Measurements from ENCODE around the gene PRKAB1. TPM values are rescaled to one million over a fixed set of nuclear protein-coding genes. Genes with fewer than 3 reads are reported as not detected.
"Not testable (repeated sequence)": the region's sequence is repeated elsewhere in the genome, so short reads cannot be mapped to it uniquely, and the experiment has no call there.

The PRKAB1 gene
- polyA plus RNA-seq, 3 donors: 15.2 to 20.6 (median 18.0) TPM

DNA sequence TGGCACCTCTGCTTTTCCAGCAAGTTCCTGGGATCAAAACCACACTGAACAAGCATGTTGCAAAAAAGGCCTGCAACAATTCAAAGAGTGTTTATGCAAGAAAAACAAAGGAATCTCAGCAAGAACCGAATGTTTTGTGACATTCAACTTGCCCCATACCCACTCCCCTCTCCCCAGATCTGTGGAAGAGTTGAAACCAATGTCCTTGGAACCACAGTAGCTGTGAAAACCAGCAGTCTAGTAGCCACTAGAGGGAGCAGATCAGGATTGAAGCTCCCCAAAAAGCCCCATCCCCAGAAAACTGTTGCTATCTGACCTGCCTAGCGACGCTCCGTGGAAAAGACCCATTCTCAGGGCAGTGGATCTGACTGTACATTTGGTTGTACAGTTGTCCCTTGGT, 27.1 kb downstream of the PRKAB1 start:
- WGBS, 3 donors: 84 to 92% (median 89%) methylated on average over 4 of the region's 4 CpGs
- H3K27ac ChIP-seq (ENCODE audit: low read depth, low read length): no peak overlapping the region

DNA sequence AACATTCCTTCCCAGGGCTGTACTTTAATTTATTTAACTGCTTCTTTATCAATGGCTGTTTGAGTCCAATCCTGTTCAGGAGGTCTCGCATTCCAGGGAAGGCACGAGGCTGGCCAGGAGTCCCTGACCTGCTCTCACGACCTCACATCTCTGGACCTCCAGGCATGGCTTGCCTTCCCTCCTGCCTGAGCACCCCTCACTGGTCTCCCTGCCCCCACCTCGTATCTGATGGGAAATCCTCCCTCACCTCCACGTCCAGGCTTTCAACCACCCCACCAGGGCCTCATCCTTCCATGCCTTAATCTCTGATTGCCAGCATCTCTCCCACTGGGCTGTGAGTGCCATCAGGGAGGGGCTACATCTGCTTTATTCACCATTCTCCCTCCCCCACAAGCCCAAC, 29.0 kb downstream of the PRKAB1 start:
- H3K27ac ChIP-seq (ENCODE audit: low read depth, low read length): no peak overlapping the region
- 88 to 89% (median 88%) methylated on average over 5 of the region's 5 CpGs for WGBS, 3 donors

DNA sequence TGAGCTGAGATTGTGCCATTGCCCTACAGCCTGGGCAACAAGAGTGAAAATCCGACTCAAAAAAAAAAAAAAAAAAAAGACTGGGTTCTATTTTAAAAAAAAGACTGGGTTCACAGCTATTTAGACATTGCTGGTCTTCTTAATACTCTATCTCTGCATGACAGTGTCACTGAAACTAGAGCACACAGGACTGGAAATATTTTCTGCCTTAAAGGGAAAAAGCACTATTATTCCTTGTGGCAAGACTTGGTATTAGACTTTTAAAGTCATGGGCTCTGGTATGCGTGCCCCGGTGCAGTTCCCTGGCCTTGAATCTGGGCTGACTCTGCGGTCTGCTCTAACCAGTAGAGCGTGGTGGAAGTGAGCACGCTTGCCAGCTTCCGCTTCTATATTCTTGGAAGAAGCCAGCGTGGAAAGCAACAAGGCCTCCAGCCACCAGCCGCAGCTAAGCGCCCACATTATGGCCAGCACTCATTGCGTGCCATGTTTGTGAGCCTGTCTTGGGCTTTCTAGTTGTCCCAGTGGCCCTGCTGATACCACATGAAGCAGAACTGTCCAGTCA, 31.3 kb downstream of the PRKAB1 start:
- 94 to 99% (median 97%) methylated on average over 11 of the region's 11 CpGs for WGBS, 3 donors
- no peak overlapping the region for H3K27ac ChIP-seq (ENCODE audit: low read depth, low read length)

DNA sequence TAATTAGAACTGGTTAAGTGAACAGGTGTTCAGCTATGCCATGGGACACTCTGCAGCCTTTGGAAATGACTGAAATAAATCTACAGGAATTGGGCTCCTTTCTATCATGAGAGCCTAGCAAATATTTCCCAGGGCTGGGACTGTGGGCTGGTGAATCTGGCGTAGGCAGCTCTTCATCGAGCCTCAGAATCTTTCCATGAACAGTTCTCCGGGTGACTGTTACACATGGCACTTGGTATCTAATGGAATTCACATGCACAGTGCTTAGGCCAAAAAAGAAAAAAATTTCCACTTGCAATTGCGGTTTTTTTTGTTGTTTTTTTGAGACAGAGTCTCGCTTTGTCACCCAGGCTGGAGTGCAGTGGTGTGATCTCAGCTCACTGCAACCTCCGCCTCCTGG, 32.1 kb downstream of the PRKAB1 start:
- 95 to 99% (median 97%) methylated on average over 6 of the region's 6 CpGs for WGBS, 3 donors
- H3K27ac ChIP-seq (ENCODE audit: low read depth, low read length): no peak overlapping the region

DNA sequence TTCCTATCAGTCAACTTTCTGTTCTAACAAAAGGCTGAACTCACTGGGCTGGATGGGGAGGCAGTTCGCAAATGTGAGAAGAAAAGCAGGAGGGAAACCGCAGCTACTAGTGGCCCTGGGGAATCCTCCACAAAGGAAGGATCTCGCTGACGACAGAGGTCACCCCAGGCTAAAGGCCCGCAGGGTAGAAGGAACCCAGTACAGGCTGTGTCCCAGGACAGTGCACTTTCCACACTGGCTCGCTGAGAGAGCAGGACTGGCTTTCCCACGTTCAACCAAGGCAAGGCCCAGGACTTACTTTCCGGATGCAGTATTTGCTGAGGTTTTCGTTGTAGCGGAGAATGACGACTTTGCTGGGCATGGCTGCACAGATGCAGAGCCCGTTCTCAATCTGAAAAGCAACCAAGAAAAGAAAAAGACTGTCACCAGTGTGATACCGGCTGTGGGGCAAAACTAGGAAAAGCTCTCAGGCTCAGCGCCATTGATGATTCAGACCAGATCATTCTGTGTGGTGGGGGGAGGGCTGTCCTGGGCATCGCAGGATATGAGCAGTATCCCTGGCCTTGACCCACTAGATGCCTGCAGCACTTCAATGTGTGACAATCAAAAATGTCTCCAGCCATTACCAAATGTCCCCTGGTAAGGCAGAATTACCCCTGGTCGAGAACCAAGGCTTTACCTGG, 36.3 kb downstream of the PRKAB1 start:
- WGBS, 3 donors: 69 to 87% (median 77%) methylated on average over 16 of the region's 16 CpGs
- H3K27ac ChIP-seq (ENCODE audit: low read depth, low read length): no peak overlapping the region

DNA sequence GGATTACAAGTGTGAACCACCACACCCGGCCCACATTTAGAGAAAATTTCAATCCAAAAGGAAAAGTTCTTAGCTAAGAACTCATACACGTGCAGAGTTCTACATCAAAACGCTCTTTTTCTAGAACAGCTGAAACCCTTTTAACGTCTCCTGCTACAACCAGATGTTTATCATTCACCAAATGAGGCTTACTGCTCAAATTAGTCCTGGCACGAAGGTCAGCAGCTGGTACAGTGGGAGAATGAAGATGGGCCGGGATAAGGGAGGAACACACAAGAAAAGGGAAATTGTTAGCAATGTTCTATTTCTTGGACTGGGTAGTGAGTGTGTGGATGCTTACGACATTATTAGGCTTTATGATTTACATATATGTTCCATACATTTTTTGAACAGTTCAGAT, 37.2 kb downstream of the PRKAB1 start:
- no peak overlapping the region for H3K27ac ChIP-seq (ENCODE audit: low read depth, low read length)
- WGBS, 3 donors: 94 to 95% (median 95%) methylated on average over 7 of the region's 7 CpGs

DNA sequence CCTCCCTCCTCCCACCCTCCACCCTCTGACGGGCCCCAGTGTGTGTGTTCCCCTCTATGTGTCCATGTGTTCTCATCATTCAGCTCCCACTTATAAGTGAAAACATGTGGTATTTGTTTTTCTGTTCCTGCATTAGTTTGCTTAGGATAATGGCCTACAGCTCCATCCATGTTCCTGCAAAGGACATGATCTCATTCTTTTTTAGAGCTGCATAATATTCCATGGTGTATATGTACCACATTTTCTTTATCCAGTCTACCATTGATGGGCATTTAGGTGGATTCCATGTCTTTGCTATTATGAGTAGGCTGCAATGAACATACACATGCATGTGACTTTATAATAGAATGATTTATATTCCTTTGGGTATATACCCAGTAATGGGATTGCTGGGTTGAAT, 38.5 kb downstream of the PRKAB1 start:
- not testable (repeated sequence) for H3K27ac ChIP-seq (ENCODE audit: low read depth, low read length)
- 95 to 97% (median 96%) methylated on average over 1 of the region's 1 CpG for WGBS, 3 donors

DNA sequence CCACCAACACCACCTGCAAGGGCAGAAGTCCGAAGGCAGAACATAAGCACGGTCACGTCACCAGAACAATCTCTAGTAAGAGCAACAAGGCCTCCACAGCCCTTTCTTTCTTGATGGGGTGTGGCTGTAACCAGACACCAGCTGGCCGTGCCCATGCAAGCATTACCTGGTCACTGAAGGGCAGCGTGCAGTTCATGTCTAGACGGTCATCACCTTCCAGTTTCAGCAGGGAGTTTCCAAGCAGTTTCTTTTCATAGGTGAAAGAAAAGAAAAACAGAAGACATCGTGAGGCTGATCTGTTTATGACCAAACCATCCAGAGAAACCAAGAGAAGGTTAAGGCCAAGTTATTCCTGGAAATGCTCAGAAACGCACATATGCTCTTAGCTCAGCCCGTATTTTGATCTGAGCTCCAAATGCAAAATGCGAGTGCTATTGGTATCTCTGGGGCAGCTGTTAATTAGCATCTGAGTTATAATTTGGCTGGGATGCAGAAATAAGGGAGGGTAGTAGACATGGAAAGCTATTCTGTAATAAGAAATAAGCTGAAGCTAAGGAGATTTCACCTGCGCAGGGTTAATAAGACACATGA, 42.5 kb downstream of the PRKAB1 start:
- 85 to 97% (median 94%) methylated on average over 11 of the region's 11 CpGs for WGBS, 3 donors

DNA sequence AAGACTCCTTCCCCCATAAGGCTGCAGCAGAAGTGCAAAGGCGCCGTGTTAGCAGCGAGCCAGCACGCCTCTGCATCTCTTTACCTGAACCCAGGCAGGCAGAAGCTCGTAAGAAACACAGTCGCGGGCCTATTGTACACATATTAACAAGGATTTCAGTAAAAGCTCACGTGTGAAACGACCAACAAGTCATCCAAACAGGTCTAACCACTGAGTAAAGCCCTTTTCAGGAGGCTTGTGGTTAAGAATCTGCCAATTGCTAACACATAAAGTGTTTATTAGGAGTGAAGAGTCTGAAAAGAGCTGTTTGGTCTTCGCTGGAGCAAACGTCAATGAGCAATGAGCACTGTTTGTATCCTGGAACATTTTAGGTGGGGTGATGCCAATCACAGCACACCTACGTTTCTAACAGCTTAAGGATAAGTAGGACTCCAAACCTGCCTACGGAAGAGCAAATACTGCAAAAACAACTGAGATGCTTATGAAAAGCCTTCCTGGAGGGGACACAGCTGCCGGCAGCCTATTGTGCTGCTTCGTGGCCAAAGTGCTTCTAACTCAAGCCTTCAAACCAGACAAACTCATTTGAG, 43.1 kb downstream of the PRKAB1 start:
- 88 to 96% (median 89%) methylated on average over 15 of the region's 15 CpGs for WGBS, 3 donors
- H3K27ac ChIP-seq (ENCODE audit: low read depth, low read length): no peak overlapping the region

More for the DNA sequence above, 42.5 kb downstream of the PRKAB1 start:
- H3K27ac ChIP-seq (ENCODE audit: low read depth, low read length): no peak overlapping the region

DNA sequence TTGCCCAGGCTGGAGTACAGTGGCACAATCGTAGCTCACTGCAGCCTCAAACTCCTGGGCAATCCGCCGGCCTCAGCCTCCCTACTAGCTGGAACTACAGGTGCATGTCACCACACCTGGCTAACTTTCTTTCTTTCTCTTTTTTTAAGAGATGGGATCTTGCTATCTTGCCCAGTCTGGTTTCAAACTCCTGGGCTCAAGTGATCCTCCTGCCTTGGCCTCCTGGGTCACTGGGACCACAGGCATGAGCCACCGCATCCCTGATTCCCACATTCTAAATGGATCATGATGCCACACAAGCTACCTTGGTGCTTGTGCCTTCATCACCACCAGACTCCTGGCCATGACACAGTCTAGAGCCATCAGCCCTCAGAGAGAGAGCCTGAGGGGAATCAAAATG, 43.8 kb downstream of the PRKAB1 start:
- H3K27ac ChIP-seq (ENCODE audit: low read depth, low read length): no peak overlapping the region
- WGBS, 3 donors: 96 to 98% (median 97%) methylated on average over 4 of the region's 4 CpGs

DNA sequence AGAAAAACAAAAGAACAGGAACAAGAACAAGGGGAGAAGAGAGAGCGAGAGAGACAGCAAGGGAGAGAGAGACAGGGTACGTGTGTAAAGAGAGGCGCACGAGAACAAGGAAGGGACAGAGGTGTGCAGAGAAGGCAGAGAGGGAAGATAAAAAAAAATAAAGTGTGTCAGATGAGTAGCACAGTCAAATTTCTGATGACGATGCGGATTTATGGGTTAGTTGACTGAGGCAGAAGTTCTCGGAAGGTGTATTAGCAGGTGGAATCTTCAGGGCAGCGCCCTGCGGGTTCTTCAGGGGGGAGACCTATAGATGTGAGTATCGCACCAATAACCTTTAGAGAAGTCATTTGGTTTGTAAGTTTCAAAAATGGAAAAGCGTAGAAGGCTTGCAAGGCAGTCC, 44.8 kb downstream of the PRKAB1 start:
- H3K27ac ChIP-seq (ENCODE audit: low read depth, low read length): no peak overlapping the region
- 96 to 98% (median 97%) methylated on average over 11 of the region's 11 CpGs for WGBS, 3 donors

DNA sequence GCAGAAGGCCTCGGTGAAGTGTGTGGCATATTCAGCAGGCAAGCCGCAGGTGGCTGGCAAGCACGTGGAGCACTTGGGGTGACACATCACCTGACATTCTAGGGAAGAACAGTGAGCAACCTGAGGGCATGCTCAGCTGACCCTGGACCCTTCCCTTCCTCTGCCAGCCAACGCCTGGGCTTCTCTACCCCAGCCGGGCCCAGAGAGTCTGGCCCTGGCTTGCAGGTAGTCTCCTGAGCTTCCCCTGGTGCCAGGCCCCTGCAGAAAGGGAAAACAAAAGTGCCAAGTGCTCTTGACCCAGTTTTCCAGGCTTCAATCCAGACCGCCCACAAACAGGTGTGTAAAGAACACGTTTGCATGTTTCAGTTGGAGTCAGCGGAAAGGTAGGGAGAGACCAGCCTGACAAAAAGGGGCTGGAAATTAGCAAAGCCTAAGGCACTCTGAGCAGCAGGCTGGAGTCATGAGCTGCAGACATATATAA, 45.7 kb downstream of the PRKAB1 start:
- 93 to 96% (median 95%) methylated on average over 8 of the region's 8 CpGs for WGBS, 3 donors
- no peak overlapping the region for H3K27ac ChIP-seq (ENCODE audit: low read depth, low read length)

DNA sequence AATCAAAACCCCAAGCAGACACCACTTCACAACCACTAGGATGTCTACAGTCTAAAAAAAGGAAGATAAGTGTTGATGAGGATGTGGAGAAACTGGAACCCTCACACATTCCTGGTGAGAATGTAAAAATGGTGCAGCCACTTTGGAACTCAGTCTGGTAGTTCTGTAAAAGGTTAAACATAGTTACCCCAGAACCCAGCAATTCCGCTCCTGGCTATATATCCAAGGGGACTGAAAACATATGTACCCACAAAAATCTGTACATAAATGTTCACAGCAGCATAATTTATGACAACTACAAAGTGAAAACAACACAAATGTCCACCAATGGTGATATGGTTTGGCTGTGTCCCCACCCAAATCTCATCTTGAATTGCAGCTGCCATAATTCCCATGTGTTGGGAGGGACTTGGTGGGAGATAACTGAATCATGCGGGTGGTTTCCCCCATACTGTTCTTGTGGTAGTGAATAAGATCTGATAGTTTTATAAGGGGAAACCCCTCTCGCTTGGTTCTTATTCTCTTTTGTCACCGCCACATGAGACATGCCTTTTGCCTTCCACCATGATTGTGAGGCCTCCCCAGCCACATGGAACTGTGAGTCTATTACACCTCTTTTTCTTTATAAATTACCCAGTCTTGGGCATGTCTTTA, 46.8 kb downstream of the PRKAB1 start:
- no peak overlapping the region for H3K27ac ChIP-seq (ENCODE audit: low read depth, low read length)
- 93 to 99% (median 99%) methylated on average over 4 of the region's 4 CpGs for WGBS, 3 donors

DNA sequence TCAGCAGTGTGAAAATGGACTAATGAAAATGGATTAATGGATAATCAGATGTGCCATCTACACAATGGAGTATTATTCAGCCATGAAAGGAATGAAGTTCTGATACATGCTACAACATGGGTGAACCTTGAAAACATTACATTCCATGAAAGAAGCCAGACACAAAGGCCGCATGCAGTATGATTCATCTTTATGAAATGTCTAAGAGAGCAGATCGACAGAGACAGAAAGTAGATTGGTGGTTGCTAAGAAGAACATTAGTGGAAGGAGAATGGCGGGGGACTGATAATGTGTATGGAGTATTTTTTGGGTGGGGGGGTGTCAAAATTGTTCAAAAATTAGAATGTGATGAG, 47.3 kb downstream of the PRKAB1 start:
- 92 to 98% (median 98%) methylated on average over 3 of the region's 3 CpGs for WGBS, 3 donors
- no peak overlapping the region for H3K27ac ChIP-seq (ENCODE audit: low read depth, low read length)

DNA sequence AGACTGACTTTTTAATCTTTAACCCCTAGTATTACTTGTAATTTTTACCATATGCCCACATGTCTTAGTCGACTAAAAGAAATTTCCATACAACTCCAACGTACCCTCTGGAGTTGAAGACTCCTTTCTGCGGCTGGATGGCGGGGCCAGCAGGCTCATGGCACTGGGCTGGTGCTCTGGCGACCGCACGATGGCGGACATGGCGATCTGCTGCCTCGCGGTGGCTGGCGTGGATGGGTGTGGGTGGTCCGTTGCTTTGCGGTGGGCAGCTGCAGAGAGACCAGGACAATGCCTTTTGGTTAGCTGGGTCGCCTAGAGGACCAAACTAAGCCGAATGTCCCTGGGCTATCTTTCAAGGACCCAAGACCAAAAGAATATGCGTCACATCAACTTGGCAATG, 50.2 kb downstream of the PRKAB1 start:
- no peak overlapping the region for H3K27ac ChIP-seq (ENCODE audit: low read depth, low read length)
- WGBS, 3 donors: 95 to 99% (median 96%) methylated on average over 17 of the region's 17 CpGs

DNA sequence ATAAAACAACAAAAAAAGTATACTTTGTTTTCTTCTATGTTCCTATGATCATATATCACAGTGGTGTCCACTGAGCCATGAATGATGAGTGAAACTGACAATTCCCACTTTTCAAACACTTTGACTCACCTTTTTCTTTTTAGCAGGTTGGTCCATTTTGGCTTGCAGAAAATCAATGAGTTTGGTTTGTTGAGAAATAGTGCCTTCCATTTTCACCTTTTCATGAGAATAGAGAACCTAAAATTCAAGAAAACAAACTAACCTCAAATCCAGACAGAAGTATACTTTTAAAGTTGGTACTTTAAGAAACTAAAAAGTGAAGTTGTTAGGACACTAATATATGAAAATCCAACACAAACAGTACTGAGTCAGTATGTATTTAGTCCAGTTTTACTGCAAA, 52.4 kb downstream of the PRKAB1 start:
- H3K27ac ChIP-seq (ENCODE audit: low read depth, low read length): no peak overlapping the region

DNA sequence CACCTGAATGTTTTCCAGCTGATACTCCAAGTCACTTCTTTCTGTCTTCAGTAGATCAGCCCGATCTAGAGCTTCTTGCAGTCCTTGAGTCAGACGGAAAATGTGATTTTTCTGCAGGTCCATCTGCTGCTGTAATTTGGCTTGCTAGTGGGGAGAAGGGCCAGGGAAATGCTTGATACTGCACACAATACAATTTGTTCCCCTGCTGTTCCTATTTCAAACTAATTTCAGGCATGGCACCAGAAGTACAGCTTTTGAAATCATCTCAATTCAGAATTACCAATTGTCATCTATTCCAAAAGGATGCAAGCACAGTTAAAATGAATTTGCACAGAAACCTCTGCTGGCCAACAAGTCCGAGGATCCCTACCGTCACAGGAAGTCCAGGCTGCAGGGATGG, 53.4 kb downstream of the PRKAB1 start:
- 84 to 100% (median 89%) methylated on average over 4 of the region's 4 CpGs for WGBS, 3 donors
- no peak overlapping the region for H3K27ac ChIP-seq (ENCODE audit: low read depth, low read length)

DNA sequence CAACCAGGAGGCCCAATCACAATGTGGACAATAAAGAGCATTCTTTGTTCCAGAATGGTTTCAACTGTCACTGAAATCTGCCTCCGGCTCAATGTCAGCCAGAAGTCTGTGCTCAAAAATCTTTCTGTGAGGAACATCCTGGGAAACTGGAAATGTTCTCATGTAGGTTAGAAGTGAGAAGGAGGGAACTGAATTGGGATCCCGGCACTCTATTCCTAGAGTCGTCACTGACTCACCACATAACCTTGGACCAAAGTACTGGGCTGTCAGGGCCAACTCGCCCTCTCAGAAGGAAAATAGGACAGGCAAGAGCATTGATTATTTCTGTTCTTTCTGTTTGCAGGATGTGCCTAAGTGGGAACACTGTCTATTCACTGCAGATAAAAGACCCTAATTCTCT, 57.6 kb downstream of the PRKAB1 start:
- no peak overlapping the region for H3K27ac ChIP-seq (ENCODE audit: low read depth, low read length)
- 81 to 84% (median 83%) methylated on average over 4 of the region's 4 CpGs for WGBS, 3 donors

Measured in adipose tissue (tissue), 3 donors.